Mesenchymal stem cell (in vitro differentiated cells and primary cell): Measurements from ENCODE around the gene YIF1A.
A peak's percentile ranks its signal among the peaks of the same experiment; 100 is the strongest.
"Not testable (repeated sequence)": the region's sequence is repeated elsewhere in the genome, so short reads cannot be mapped to it uniquely, and the experiment has no call there.

Experiments
- DNase-seq: peaks from one replicate; pipeline ENCODE4 v3.0.0-alpha.2; 2013
- H2AFZ ChIP-seq: one replicate; pipeline ENCODE4 v1.6.1; 2013; ENCODE audit warnings: low read depth, mild to moderate bottlenecking, control low read depth, inconsistent platforms, low read length, moderate library complexity
- H2AK5ac ChIP-seq: 2 replicates; pipeline ENCODE4 v1.6.1; 2013; ENCODE audit warnings: low read length, moderate library complexity, mild to moderate bottlenecking, inconsistent platforms; ENCODE audit not compliant: severe bottlenecking
- H2BK120ac ChIP-seq: one replicate; pipeline ENCODE4 v1.6.1; 2013; ENCODE audit warnings: low read depth, mild to moderate bottlenecking, inconsistent platforms, low read length, moderate library complexity
- H2BK12ac ChIP-seq, 2 experiments: one replicate each; pipeline ENCODE4 v1.6.1; 2013; ENCODE audit warnings: inconsistent platforms in 2 of 2, low read length in 2 of 2, mild to moderate bottlenecking in 2 of 2, moderate library complexity in 2 of 2, control low read depth in 1 of 2
- H2BK15ac ChIP-seq: one replicate; pipeline ENCODE4 v1.6.1; 2013; ENCODE audit warnings: mild to moderate bottlenecking, low read depth, inconsistent platforms; ENCODE audit not compliant: poor library complexity, severe bottlenecking
- H2BK5ac ChIP-seq: 2 replicates; pipeline ENCODE4 v1.6.1; 2013; ENCODE audit warnings: low read depth, mild to moderate bottlenecking, low read length, control low read depth, inconsistent platforms; ENCODE audit not compliant: poor library complexity, severe bottlenecking
- H3K14ac ChIP-seq, 2 experiments: one replicate each; pipeline ENCODE4 v1.6.1; 2013; ENCODE audit warnings: inconsistent platforms in 2 of 2, low read length in 2 of 2, control low read depth in 1 of 2, mild to moderate bottlenecking in 1 of 2, moderate library complexity in 1 of 2
- H3K18ac ChIP-seq, 2 experiments: one replicate each; pipeline ENCODE4 v1.6.1; 2013; ENCODE audit warnings: inconsistent platforms in 2 of 2, low read length in 2 of 2, control low read depth in 1 of 2, low read depth in 1 of 2, mild to moderate bottlenecking in 1 of 2
- H3K23ac ChIP-seq, 2 experiments: one replicate each; pipeline ENCODE4 v1.6.1; 2013; ENCODE audit warnings: inconsistent platforms in 2 of 2, low read length in 2 of 2, mild to moderate bottlenecking in 2 of 2, moderate library complexity in 2 of 2, control low read depth in 1 of 2
- H3K27ac ChIP-seq: 2 replicates; pipeline ENCODE4 v1.5.1; 2013; ENCODE audit warnings: mild to moderate bottlenecking, moderate library complexity, low read length, control low read depth, inconsistent platforms; ENCODE audit not compliant: poor library complexity, severe bottlenecking
- H3K27me3 ChIP-seq, 2 experiments: 2 replicates each; pipeline versions ENCODE4 v1.6.1 to v1.7.0; 2013; ENCODE audit warnings: low read length in 2 of 2, mild to moderate bottlenecking in 2 of 2, moderate library complexity in 2 of 2, control low read depth in 1 of 2, inconsistent platforms in 1 of 2; ENCODE audit not compliant: control insufficient read depth in 1 of 2, insufficient read depth in 1 of 2
- H3K36me3 ChIP-seq, 2 experiments: 2 replicates each; pipeline versions ENCODE4 v1.6.1 to v1.7.0; 2013; ENCODE audit warnings: low read length in 2 of 2, control low read depth in 1 of 2, inconsistent platforms in 1 of 2, low read depth in 1 of 2, mild to moderate bottlenecking in 1 of 2; ENCODE audit not compliant: insufficient read depth in 2 of 2, control insufficient read depth in 1 of 2
- H3K4ac ChIP-seq, 2 experiments: one replicate each; pipeline ENCODE4 v1.6.1; 2013; ENCODE audit warnings: inconsistent platforms in 2 of 2, low read length in 2 of 2, mild to moderate bottlenecking in 2 of 2, moderate library complexity in 2 of 2, control low read depth in 1 of 2, low read depth in 1 of 2
- H3K4me1 ChIP-seq: 2 replicates; pipeline ENCODE4 v1.6.1; 2013; ENCODE audit warnings: low read depth, low read length, control low read depth; ENCODE audit not compliant: control insufficient read depth, insufficient read depth
- H3K4me2 ChIP-seq: 2 replicates; pipeline ENCODE4 v1.6.1; 2013; ENCODE audit warnings: low read length, mild to moderate bottlenecking, inconsistent platforms; ENCODE audit not compliant: poor library complexity, severe bottlenecking
- H3K4me3 ChIP-seq, 2 experiments: 2 replicates each; pipeline versions ENCODE4 v1.5.1 to v1.7.0; 2013; ENCODE audit warnings: low read length in 2 of 2, mild to moderate bottlenecking in 2 of 2, control low read depth in 1 of 2, low read depth in 1 of 2; ENCODE audit not compliant: insufficient read depth in 1 of 2
- H3K79me1 ChIP-seq: replicated peaks from 2 replicates; pipeline ENCODE4 v1.6.1; 2013; ENCODE audit warnings: mild to moderate bottlenecking, control low read depth, low read length, inconsistent platforms; ENCODE audit not compliant: poor library complexity, severe bottlenecking
- H3K9ac ChIP-seq: 2 replicates; pipeline ENCODE4 v1.7.0; 2013; ENCODE audit warnings: mild to moderate bottlenecking, low read length, moderate library complexity
- H3K9me3 ChIP-seq: 2 replicates; pipeline ENCODE4 v1.7.0; 2013; ENCODE audit warnings: mild to moderate bottlenecking, low read length; ENCODE audit not compliant: control insufficient read depth
- H4K8ac ChIP-seq: one replicate; pipeline ENCODE4 v1.6.1; 2013; ENCODE audit warnings: inconsistent platforms, mild to moderate bottlenecking, low read length, moderate library complexity
- H4K91ac ChIP-seq: one replicate; pipeline ENCODE4 v1.6.1; 2013; ENCODE audit warnings: mild to moderate bottlenecking, low read length, inconsistent platforms
- WGBS: methylation state at CpG from one replicate; pipeline ENCODE4 v1.1.7; 2013; ENCODE audit warnings: mixed read lengths; 5-methylcytosine and 5-hydroxymethylcytosine counted together

Gene YIF1A

GRCh38 chr11:66320748-66321147 is 31.8 kb upstream of the YIF1A start:
- not testable (repeated sequence) for H3K9me3 ChIP-seq, H3K4me3 ChIP-seq, H3K4me2 ChIP-seq, H3K14ac ChIP-seq, H3K4ac ChIP-seq, H2AK5ac ChIP-seq, H3K27ac ChIP-seq, H2BK12ac ChIP-seq, H3K9ac ChIP-seq, H3K79me1 ChIP-seq, H2BK5ac ChIP-seq, DNase-seq, H3K18ac ChIP-seq, H2BK120ac ChIP-seq, H4K8ac ChIP-seq, H2AFZ ChIP-seq, H3K36me3 ChIP-seq, H3K23ac ChIP-seq, H2BK15ac ChIP-seq, H3K27me3 ChIP-seq, H4K91ac ChIP-seq
- 98% methylated on average over 4 of the region's 6 CpGs for WGBS
- peaks cover 43% of the 10 kb centered on the region for H3K4me1 ChIP-seq

DNA sequence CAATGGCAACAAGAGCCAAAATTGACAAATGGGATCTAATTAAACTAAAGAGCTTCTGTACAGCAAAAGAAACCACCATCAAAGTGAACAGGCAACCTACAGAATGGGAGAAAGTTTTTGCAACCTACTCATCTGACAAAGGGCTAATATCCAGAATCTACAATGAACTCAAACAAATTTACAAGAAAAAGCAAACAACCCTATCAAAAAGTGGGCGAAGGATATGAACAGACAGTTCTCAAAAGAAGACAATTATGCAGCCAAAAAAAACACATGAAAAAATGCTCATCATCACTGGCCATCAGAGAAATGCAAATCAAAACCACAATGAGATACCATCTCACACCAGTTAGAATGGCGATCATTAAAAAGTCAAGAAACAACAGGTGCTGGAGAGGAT is 31.3 kb upstream of the YIF1A start:
- peaks cover 42% of the 10 kb centered on the region for H3K4me1 ChIP-seq
- not testable (repeated sequence) for H2BK5ac ChIP-seq, H3K27me3 ChIP-seq, H2BK15ac ChIP-seq, H3K14ac ChIP-seq, H2BK12ac ChIP-seq, H3K4ac ChIP-seq, H3K4me3 ChIP-seq, H3K27ac ChIP-seq, H2AK5ac ChIP-seq, H2AFZ ChIP-seq, H3K18ac ChIP-seq, H2BK120ac ChIP-seq, H3K23ac ChIP-seq, H3K79me1 ChIP-seq, DNase-seq, H4K91ac ChIP-seq, H4K8ac ChIP-seq, H3K9ac ChIP-seq, H3K9me3 ChIP-seq, H3K4me2 ChIP-seq
- WGBS: 100% methylated on average over 1 of the region's 2 CpGs
- H3K36me3 ChIP-seq: peaks cover 6 to 10% of the 10 kb centered on the region in 2 experiments

GRCh38 chr11:66318600-66318970 is 29.6 kb upstream of the YIF1A start:
- no peak overlapping the region for H2BK5ac ChIP-seq
- H4K91ac ChIP-seq: peak overlapping the region; percentile 94
- H3K4ac ChIP-seq: peak overlapping the region; percentile 91 to 95
- peak overlapping the region; percentile 54 for H2AFZ ChIP-seq
- no peak overlapping the region for H3K14ac ChIP-seq
- peaks cover 5% of the 10 kb centered on the region for H3K79me1 ChIP-seq
- H3K9ac ChIP-seq: peak overlapping the region; percentile 81
- H3K27me3 ChIP-seq: no peaks in the 10 kb centered on the region
- WGBS: 85% methylated on average over 3 of the region's 3 CpGs
- H3K36me3 ChIP-seq: peaks cover 8 to 17% of the 10 kb centered on the region in 2 experiments
- peak overlapping the region in 1 of 2 experiments; percentile 31 for H3K4me3 ChIP-seq
- peak overlapping the region; percentile 98 for H2BK12ac ChIP-seq
- H4K8ac ChIP-seq: peak overlapping the region; percentile 95
- H3K18ac ChIP-seq: peak overlapping the region; percentile 96 to 99
- peak overlapping the region; percentile 11 for H2AK5ac ChIP-seq
- H3K27ac ChIP-seq: peak overlapping the region; percentile 67
- H3K4me1 ChIP-seq: peaks cover 42% of the 10 kb centered on the region
- no peak for DNase-seq
- no peaks in the 10 kb centered on the region for H3K9me3 ChIP-seq
- peak overlapping the region in 1 of 2 experiments; percentile 44 for H3K23ac ChIP-seq
- peak overlapping the region; percentile 99 for H2BK120ac ChIP-seq
- no peak overlapping the region for H3K4me2 ChIP-seq
- peak overlapping the region; percentile 93 for H2BK15ac ChIP-seq

GRCh38 chr11:66317723-66318599 is 29.0 kb upstream of the YIF1A start:
- peak overlapping the region; percentile 67 for H3K27ac ChIP-seq
- H3K23ac ChIP-seq: peak overlapping the region; percentile 44 to 94
- H3K36me3 ChIP-seq: peaks cover 8 to 17% of the 10 kb centered on the region in 2 experiments
- 14% methylated on average over 14 of the region's 16 CpGs for WGBS
- H3K4me1 ChIP-seq: peaks cover 49% of the 10 kb centered on the region
- DNase-seq: peak; percentile 95
- H3K18ac ChIP-seq: peak overlapping the region; percentile 96 to 99
- peak overlapping the region; percentile 77 for H2BK15ac ChIP-seq
- peak overlapping the region in 1 of 2 experiments; percentile 96 for H3K14ac ChIP-seq
- peaks cover 5% of the 10 kb centered on the region for H3K79me1 ChIP-seq
- H2BK5ac ChIP-seq: no peak overlapping the region
- peak overlapping the region; percentile 81 for H3K9ac ChIP-seq
- H2BK12ac ChIP-seq: peak overlapping the region; percentile 98 to 99
- peak overlapping the region; percentile 99 for H2BK120ac ChIP-seq
- no peaks in the 10 kb centered on the region for H3K9me3 ChIP-seq
- no peaks in the 10 kb centered on the region for H3K27me3 ChIP-seq
- H2AK5ac ChIP-seq: peak overlapping the region; percentile 45
- H3K4me2 ChIP-seq: no peak overlapping the region
- H4K8ac ChIP-seq: peak overlapping the region; percentile 95
- H4K91ac ChIP-seq: peak overlapping the region; percentile 100
- peak overlapping the region in 1 of 2 experiments; percentile 62 for H3K4me3 ChIP-seq
- peak overlapping the region; percentile 95 to 96 for H3K4ac ChIP-seq
- peak overlapping the region; percentile 54 for H2AFZ ChIP-seq
